ENCODE measurements around the gene TRPM3.

Gene TRPM3

DNA sequence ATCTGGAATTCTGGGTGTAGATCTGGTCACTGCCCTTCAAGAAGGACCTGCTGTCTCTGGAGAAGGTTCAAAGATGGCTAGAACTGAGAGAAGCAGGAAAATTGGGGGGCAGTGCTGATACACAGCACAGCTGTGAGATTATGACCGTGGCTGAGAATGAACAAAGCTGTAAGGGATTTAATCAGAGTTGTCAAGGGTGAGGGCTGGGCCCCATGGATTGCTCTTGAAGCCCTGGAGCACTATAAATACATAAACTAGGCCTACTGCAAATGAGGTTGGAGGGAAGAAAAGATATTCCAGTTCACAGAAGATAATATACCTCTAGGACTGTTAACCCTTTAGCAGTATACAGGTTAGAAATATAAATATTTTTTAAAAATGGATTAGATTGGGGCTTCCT, 620.6 kb downstream of the TRPM3 start:
- no peak overlapping the region for H3K4me3 ChIP-seq (ENCODE audit: low read depth, low read length)
- TF ChIP-seq, protein P1, sequence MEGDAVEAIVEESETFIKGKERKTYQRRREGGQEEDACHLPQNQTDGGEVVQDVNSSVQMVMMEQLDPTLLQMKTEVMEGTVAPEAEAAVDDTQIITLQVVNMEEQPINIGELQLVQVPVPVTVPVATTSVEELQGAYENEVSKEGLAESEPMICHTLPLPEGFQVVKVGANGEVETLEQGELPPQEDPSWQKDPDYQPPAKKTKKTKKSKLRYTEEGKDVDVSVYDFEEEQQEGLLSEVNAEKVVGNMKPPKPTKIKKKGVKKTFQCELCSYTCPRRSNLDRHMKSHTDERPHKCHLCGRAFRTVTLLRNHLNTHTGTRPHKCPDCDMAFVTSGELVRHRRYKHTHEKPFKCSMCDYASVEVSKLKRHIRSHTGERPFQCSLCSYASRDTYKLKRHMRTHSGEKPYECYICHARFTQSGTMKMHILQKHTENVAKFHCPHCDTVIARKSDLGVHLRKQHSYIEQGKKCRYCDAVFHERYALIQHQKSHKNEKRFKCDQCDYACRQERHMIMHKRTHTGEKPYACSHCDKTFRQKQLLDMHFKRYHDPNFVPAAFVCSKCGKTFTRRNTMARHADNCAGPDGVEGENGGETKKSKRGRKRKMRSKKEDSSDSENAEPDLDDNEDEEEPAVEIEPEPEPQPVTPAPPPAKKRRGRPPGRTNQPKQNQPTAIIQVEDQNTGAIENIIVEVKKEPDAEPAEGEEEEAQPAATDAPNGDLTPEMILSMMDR (conservative IDR thresholded peaks at IDR 0.05; ENCODE audit: low read depth, low read length), result no peak

GRCh38 chr9:70499621-70500020, 621.8 kb downstream of the TRPM3 start:
- TF ChIP-seq, protein P1 (conservative IDR thresholded peaks at IDR 0.05; ENCODE audit: low read depth, low read length), result no peak
- no peak overlapping the region for H3K4me3 ChIP-seq (ENCODE audit: low read depth, low read length)
- DNase-seq (ENCODE audit: low read depth), result no peak

More for the DNA sequence above, 620.6 kb downstream of the TRPM3 start:
- no peak for DNase-seq (ENCODE audit: low read depth)

DNA sequence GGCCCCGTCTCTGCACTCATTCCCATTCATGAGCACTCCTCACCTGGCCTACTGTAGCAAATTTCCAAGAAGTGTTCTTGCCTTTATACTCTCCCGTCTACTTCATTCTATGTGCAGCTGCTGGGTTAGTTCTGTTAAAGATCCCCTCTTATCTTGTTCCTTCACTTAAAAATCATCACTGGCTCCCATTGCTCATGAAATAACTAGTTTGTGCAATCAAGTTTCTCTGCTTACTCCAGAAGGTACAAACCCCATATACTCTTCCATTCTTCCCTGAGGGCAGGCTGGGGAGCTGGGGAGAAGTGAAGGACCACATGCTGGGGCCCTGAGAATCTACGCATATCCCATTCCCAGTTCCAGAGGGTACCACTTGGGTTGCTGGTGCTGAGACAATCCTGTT, 622.6 kb downstream of the TRPM3 start:
- no peak overlapping the region for H3K4me3 ChIP-seq (ENCODE audit: low read depth, low read length)
- TF ChIP-seq, protein P1 (conservative IDR thresholded peaks at IDR 0.05; ENCODE audit: low read depth, low read length), result no peak
- no peak for DNase-seq (ENCODE audit: low read depth)

DNA sequence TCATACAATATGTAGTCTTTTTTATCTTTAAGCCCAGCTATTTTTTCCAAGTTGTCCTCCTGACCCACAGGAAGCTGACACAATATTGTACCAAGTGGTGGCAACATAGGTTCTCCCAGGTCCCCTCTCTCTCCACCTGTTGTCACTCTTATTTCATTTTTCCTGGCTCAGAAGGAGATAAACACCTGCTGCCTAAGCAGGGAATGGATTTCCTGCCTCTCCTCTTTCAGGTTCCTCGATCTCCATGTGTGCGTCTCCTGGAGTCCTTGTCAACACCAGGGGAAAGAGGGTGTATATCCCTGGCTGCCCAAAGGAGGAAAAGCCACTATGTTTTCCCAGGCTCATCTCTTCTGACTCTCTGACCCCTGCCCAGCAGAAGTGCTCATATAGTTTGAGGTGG, 625.2 kb downstream of the TRPM3 start:
- no peak for DNase-seq (ENCODE audit: low read depth)
- no peak overlapping the region for H3K4me3 ChIP-seq (ENCODE audit: low read depth, low read length)
- TF ChIP-seq, protein P1 (conservative IDR thresholded peaks at IDR 0.05; ENCODE audit: low read depth, low read length), result no peak

DNA sequence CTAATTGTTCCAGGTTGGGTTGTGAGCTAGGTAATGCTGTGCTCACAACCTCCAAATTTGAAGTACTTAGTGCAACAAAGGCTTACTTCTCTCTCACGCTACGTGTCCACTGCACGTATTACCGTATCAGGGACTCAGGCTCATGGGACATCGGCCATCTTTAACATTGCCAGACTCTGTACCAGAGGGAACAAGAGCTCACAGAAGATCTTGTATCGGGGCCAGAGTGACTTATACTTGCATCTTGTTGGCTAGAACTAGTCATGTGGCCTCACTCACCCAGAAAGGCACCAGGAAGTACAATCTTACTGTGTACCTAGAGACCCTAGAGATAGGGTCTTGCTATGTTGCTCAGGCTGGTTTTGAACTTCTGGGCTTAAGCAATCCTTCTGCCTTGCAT, 625.9 kb downstream of the TRPM3 start:
- no peak overlapping the region for H3K4me3 ChIP-seq (ENCODE audit: low read depth, low read length)
- TF ChIP-seq, protein P1 (conservative IDR thresholded peaks at IDR 0.05; ENCODE audit: low read depth, low read length), result no peak
- DNase-seq (ENCODE audit: low read depth), result no peak

DNA sequence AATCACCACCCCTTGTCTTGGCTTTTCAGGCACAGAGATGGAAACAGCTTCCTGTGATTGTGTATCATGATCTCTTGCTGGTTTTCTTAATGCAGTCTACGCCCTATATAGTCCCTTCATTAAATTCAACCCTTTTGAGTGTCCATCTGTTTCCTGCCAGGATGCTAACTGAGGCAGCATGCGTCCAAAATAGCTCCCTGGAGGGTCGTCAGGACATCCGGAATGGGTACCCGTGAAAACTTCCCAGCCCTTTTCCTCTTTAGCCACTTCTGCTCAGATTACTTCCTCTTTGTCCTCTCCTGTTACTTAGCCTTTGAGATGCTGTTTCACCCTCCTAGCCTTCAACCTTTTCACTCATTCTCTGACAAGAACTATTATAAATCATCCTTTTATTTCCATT, 627.2 kb downstream of the TRPM3 start:
- no peak overlapping the region for H3K4me3 ChIP-seq (ENCODE audit: low read depth, low read length)
- TF ChIP-seq, protein P1 (conservative IDR thresholded peaks at IDR 0.05; ENCODE audit: low read depth, low read length), result no peak
- DNase-seq (ENCODE audit: low read depth), result no peak

DNA sequence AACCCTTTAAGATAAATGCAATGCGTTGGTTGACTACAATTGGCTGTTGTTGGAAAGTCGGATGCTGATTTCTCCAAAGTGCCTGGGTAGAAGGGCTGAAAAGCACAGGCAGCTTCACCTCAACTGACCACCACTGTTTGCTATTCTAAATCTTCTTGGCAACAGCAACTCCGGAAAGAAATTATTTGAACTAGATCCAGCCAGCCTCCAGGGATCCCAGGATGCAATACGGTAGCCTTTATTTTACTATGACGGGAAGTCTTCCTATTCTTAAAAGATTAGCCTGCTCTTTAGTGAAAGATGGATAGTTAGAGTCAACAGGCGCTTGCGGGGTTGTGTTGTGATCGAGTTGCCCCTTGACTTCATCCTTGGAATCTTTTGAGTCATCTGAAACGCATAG, 628.4 kb downstream of the TRPM3 start:
- no peak overlapping the region for H3K4me3 ChIP-seq (ENCODE audit: low read depth, low read length)
- DNase-seq (ENCODE audit: low read depth), result peak; percentile 80
- TF ChIP-seq, protein P1 (conservative IDR thresholded peaks at IDR 0.05; ENCODE audit: low read depth, low read length), result no peak
